ENCODE results near the gene SYNGR1. TPM values are rescaled to one million over a fixed set of nuclear protein-coding genes. Genes with fewer than 3 reads are reported as not detected.

SYNGR1 gene
- total RNA-seq, 1 donor from 2014 or later: 11.0 TPM

GRCh38 chr22:39364714-39365491 lies 15.1 kb downstream of the SYNGR1 start:
- Mint-ChIP-seq H3K27me3 (ENCODE audit: insufficient read depth, low read depth) (peaks cover 2% of the 10 kb centered on the region), H3K4me3 (no peak overlapping the region), H3K36me3 (peaks cover 6% of the 10 kb centered on the region), H3K27ac (no peak overlapping the region), H3K9me3 (no peaks in the 10 kb centered on the region), H3K4me1 (peaks cover 46% of the 10 kb centered on the region)
- Histone ChIP-seq H4K20me1 (ENCODE audit: low read depth) (peaks cover 47% of the 10 kb centered on the region), H3K9ac (no peak overlapping the region), H3K4me3 (no peak overlapping the region), H3K36me3 (no peaks in the 10 kb centered on the region), H3K27me3 (no peaks in the 10 kb centered on the region), H3F3A (ENCODE audit: low read depth) (peaks cover 11% of the 10 kb centered on the region), H3K9me3 (ENCODE audit: low read depth) (no peaks in the 10 kb centered on the region), H3K4me2 (no peak overlapping the region), H3K79me2 (ENCODE audit: low read depth) (no peaks in the 10 kb centered on the region), H2AFZ (replicated peaks) (no peak overlapping the region), H3K4me1 (peaks cover 13% of the 10 kb centered on the region), H3K27ac (no peak overlapping the region)
- no peak for DNase-seq (ENCODE audit: low spot score)
- TF ChIP-seq CTCF (IDR thresholded peaks at IDR 0.05) (no peak), EZH2 (IDR thresholded peaks at IDR 0.05) (no peak), EZH2phosphoT487 (IDR thresholded peaks at IDR 0.05) (no peak)

GRCh38 chr22:39365492-39365780 lies 15.6 kb downstream of the SYNGR1 start:
- Histone ChIP-seq H3K27ac (no peak overlapping the region), H4K20me1 (ENCODE audit: low read depth) (peaks cover 44% of the 10 kb centered on the region), H3K36me3 (no peaks in the 10 kb centered on the region), H3F3A (ENCODE audit: low read depth) (peaks cover 11% of the 10 kb centered on the region), H3K4me2 (no peak overlapping the region), H3K9ac (no peak overlapping the region), H3K4me3 (no peak overlapping the region), H3K27me3 (no peaks in the 10 kb centered on the region), H3K79me2 (ENCODE audit: low read depth) (no peaks in the 10 kb centered on the region), H3K9me3 (ENCODE audit: low read depth) (no peaks in the 10 kb centered on the region), H2AFZ (replicated peaks) (no peak overlapping the region), H3K4me1 (peaks cover 13% of the 10 kb centered on the region)
- H3K36me3 Mint-ChIP-seq: peaks cover 3% of the 10 kb centered on the region
- H3K4me3 Mint-ChIP-seq: no peak overlapping the region
- H3K4me1 Mint-ChIP-seq: peaks cover 44% of the 10 kb centered on the region
- peaks cover 2% of the 10 kb centered on the region for H3K27me3 Mint-ChIP-seq (ENCODE audit: insufficient read depth, low read depth)
- no peaks in the 10 kb centered on the region for H3K9me3 Mint-ChIP-seq
- DNase-seq (ENCODE audit: low spot score): no peak
- H3K27ac Mint-ChIP-seq: no peak overlapping the region
- no peak for TF ChIP-seq CTCF (IDR thresholded peaks at IDR 0.05)
- no peak for TF ChIP-seq EZH2 (IDR thresholded peaks at IDR 0.05)
- TF ChIP-seq EZH2phosphoT487 (IDR thresholded peaks at IDR 0.05): no peak

GRCh38 chr22:39367035-39367434 lies 17.2 kb downstream of the SYNGR1 start:
- Histone ChIP-seq H4K20me1 (ENCODE audit: low read depth) (peaks cover 37% of the 10 kb centered on the region), H2AFZ (replicated peaks) (no peak overlapping the region), H3K4me2 (no peak overlapping the region), H3K36me3 (no peaks in the 10 kb centered on the region), H3K9ac (no peak overlapping the region), H3K27me3 (no peaks in the 10 kb centered on the region), H3K27ac (no peak overlapping the region), H3K4me1 (peaks cover 13% of the 10 kb centered on the region), H3K4me3 (no peak overlapping the region), H3K9me3 (ENCODE audit: low read depth) (no peaks in the 10 kb centered on the region), H3F3A (ENCODE audit: low read depth) (peaks cover 11% of the 10 kb centered on the region), H3K79me2 (ENCODE audit: low read depth) (no peaks in the 10 kb centered on the region)
- Mint-ChIP-seq H3K27me3 (ENCODE audit: insufficient read depth, low read depth) (peaks cover 2% of the 10 kb centered on the region), H3K4me3 (no peak overlapping the region), H3K9me3 (no peaks in the 10 kb centered on the region), H3K4me1 (peaks cover 38% of the 10 kb centered on the region), H3K36me3 (peaks cover 1% of the 10 kb centered on the region), H3K27ac (peak overlapping the region; percentile 15)
- DNase-seq (ENCODE audit: low spot score): no peak
- TF ChIP-seq CTCF (IDR thresholded peaks at IDR 0.05) (no peak), EZH2 (IDR thresholded peaks at IDR 0.05) (no peak), EZH2phosphoT487 (IDR thresholded peaks at IDR 0.05) (no peak)
